Neural cell (in vitro differentiated cells): ENCODE data around the gene RNF213. TPM values are rescaled to one million over a fixed set of nuclear protein-coding genes. Genes with fewer than 3 reads are reported as not detected.

ENCODE experiments used
- H2AFZ ChIP-seq: fragments of 200-600, 300-800 bp; sonication (generic), shearing (Covaris generic); 2 replicates; pipeline ENCODE4 v1.6.0; 2014; ENCODE audit warnings: low read depth, mild to moderate bottlenecking, antibody characterized with exemption, low read length, moderate library complexity
- H3F3A ChIP-seq: fragments of 200-600 bp; shearing (Covaris generic); 2 replicates; pipeline ENCODE4 v1.6.1; 2016; ENCODE audit warnings: mild to moderate bottlenecking, moderate library complexity, mixed read lengths, antibody characterized with exemption, low read length; ENCODE audit not compliant: insufficient read depth, poor library complexity, severe bottlenecking
- H3K27ac ChIP-seq: fragments of 200-600, 300-800 bp; sonication (generic), shearing (Covaris generic); 2 replicates; pipeline ENCODE4 v1.5.1; 2014; ENCODE audit warnings: mild to moderate bottlenecking, low read length, moderate library complexity
- H3K27me3 ChIP-seq: fragments of 300-800, 200-600 bp; sonication (generic), shearing (Covaris generic); 2 replicates; pipeline ENCODE4 v1.6.0; 2014; ENCODE audit warnings: mild to moderate bottlenecking, low read depth, low read length, moderate library complexity; ENCODE audit not compliant: insufficient read depth
- H3K36me3 ChIP-seq: fragments of 300-800, 200-600 bp; sonication (generic), shearing (Covaris generic); 2 replicates; pipeline ENCODE4 v1.5.1; 2014; ENCODE audit warnings: mild to moderate bottlenecking, antibody characterized with exemption, low read length, moderate library complexity; ENCODE audit not compliant: insufficient read depth
- H3K4me2 ChIP-seq: fragments of 300-800, 200-600 bp; sonication (generic), shearing (Covaris generic); 2 replicates; pipeline ENCODE4 v1.6.0; 2014; ENCODE audit warnings: mild to moderate bottlenecking, low read length
- H3K4me3 ChIP-seq: fragments of 300-800, 200-600 bp; sonication (generic), shearing (Covaris generic); 2 replicates; pipeline ENCODE4 v1.5.1; 2014; ENCODE audit warnings: mild to moderate bottlenecking, low read length, moderate library complexity
- H3K79me2 ChIP-seq: fragments of 200-600 bp; shearing (Covaris generic); replicated peaks from 2 replicates; pipeline ENCODE4 v1.6.0; 2014; ENCODE audit warnings: mild to moderate bottlenecking, low read length, moderate library complexity; ENCODE audit not compliant: insufficient read depth
- H3K9ac ChIP-seq: fragments of 300-800, 200-600 bp; sonication (generic), shearing (Covaris generic); 2 replicates; pipeline ENCODE4 v1.6.1; 2016; ENCODE audit warnings: mild to moderate bottlenecking, low read length, mixed read lengths
- H3K9me2 ChIP-seq: fragments of 200-600 bp; shearing (Covaris generic); 2 replicates; pipeline ENCODE4 v1.6.1; 2016; ENCODE audit warnings: mild to moderate bottlenecking, low read length, mixed read lengths; ENCODE audit not compliant: insufficient read depth
- H3K9me3 ChIP-seq: fragments of 200-600, 300-800 bp; sonication (generic), shearing (Covaris generic); 2 replicates; pipeline ENCODE4 v1.6.1; 2016; ENCODE audit warnings: mild to moderate bottlenecking, mixed run types, low read length, moderate library complexity, mixed read lengths
- H4K20me1 ChIP-seq: fragments of 200-600 bp; shearing (Covaris generic); 2 replicates; pipeline ENCODE4 v1.6.1; 2016; ENCODE audit warnings: mild to moderate bottlenecking, mixed run types; ENCODE audit not compliant: insufficient read depth
- CTCF ChIP-seq: fragments of 450-650 bp; IDR thresholded peaks from 2 replicates; pipeline ENCODE4 v1.5.1; 2014; ENCODE audit warnings: antibody characterized with exemption, mild to moderate bottlenecking, moderate library complexity; ENCODE audit not compliant: poor library complexity, severe bottlenecking
- EP300 ChIP-seq: fragments of 450-650 bp; conservative IDR thresholded peaks from 2 replicates; pipeline ENCODE4 v1.6.1; 2014; ENCODE audit warnings: antibody characterized with exemption, mild to moderate bottlenecking, moderate library complexity; ENCODE audit not compliant: poor library complexity, severe bottlenecking
- EZH2 ChIP-seq: fragments of 200-600, 300-800 bp; shearing (Covaris generic), sonication (generic); IDR thresholded peaks from 2 replicates; pipeline ENCODE4 v1.6.1; 2014; ENCODE audit warnings: antibody characterized with exemption, low read length, borderline replicate concordance, mild to moderate bottlenecking; ENCODE audit not compliant: insufficient read depth, poor library complexity, severe bottlenecking
- MXI1 ChIP-seq: fragments of 450-650 bp; conservative IDR thresholded peaks from 2 replicates; pipeline ENCODE4 v1.6.1; 2014; ENCODE audit warnings: antibody characterized with exemption, mild to moderate bottlenecking; ENCODE audit not compliant: poor library complexity, severe bottlenecking
- POLR2AphosphoS5 ChIP-seq: IDR thresholded peaks from 2 replicates; pipeline ENCODE4 v1.6.1; 2012
- RAD21 ChIP-seq: fragments of 450-650 bp; conservative IDR thresholded peaks from 2 replicates; pipeline ENCODE4 v1.6.1; 2014; ENCODE audit warnings: antibody characterized with exemption, mild to moderate bottlenecking, moderate library complexity
- REST ChIP-seq: IDR thresholded peaks from 2 replicates; pipeline ENCODE4 v1.6.1; 2012; ENCODE audit warnings: borderline replicate concordance
- SMC3 ChIP-seq: fragments of 450-650 bp; conservative IDR thresholded peaks from 2 replicates; pipeline ENCODE4 v1.6.1; 2014; ENCODE audit warnings: antibody characterized with exemption, mild to moderate bottlenecking, moderate library complexity; ENCODE audit not compliant: poor library complexity
- TAF1 ChIP-seq: IDR thresholded peaks from 2 replicates; pipeline ENCODE4 v1.6.1; 2012; ENCODE audit warnings: low read depth
- polyA plus RNA-seq: library from polyadenylated mRNA; depleted of rRNA; stranded (reverse); fragments of >200 nt; gene quantifications from 2 replicates; pipeline ENCODE4 v1.2.3, GENCODE V29; 2014

RNF213 gene
- polyA plus RNA-seq, 1 donor from 2014 or later, result 1.5 TPM

DNA sequence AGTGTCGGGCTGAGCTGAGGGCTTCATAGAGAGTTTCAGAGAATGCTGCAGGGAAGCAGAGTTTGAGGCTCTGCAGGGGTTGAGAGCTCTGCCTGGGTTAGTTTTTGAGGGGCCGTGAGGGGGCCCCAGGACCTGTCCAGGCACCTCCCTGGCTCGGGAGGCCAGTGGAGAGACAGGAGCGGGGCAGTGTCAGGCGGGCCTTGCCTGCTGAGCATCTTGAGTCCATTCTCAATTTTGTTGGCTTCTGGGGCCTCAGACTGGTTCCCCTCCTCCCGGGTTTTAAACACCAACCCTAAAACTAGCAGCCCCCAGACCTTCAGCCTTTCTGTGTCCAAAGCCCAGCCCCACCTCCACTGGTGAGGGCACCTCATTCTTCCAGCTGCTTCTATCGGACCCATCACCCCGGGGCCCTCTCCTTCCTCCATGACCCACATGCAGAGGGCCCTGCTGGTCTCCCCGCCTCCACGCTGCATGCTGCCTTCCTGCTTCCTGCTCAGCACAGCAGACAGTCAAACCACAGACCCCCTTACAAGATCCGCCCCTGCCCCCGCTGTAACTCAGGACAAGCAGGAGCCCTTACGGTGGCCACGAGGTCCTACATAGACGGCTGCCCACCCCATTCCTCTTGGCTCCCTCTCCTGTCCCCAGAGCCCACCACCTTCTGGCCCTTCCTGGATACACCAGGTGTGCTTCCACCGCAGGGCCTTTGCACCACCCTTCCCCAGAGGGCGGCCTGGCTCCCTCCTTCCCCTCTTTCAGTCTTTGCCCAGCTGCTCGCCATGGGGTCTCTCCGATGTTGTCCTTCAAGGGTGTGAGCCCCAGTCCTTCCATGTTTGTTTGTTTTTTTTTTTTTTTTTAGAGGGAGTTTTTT is 3.8 kb downstream of the RNF213 start:
- Histone ChIP-seq H2AFZ (no peak overlapping the region), H3K9me2 (no peaks in the 10 kb centered on the region), H3K9me3 (no peaks in the 10 kb centered on the region), H3K27me3 (no peaks in the 10 kb centered on the region), H3K27ac (no peak overlapping the region), H3K79me2 (no peaks in the 10 kb centered on the region), H3K4me2 (no peak overlapping the region), H4K20me1 (no peaks in the 10 kb centered on the region), H3K4me3 (no peak overlapping the region), H3F3A (no peaks in the 10 kb centered on the region), H3K9ac (no peak overlapping the region), H3K36me3 (no peaks in the 10 kb centered on the region)
- TF ChIP-seq EZH2, result no peak
- no peak for TF ChIP-seq MXI1

- Histone ChIP-seq H3K4me2 (no peak overlapping the region), H3F3A (no peaks in the 10 kb centered on the region), H3K9me2 (no peaks in the 10 kb centered on the region), H4K20me1 (no peaks in the 10 kb centered on the region), H3K9me3 (no peaks in the 10 kb centered on the region), H3K36me3 (no peaks in the 10 kb centered on the region), H3K79me2 (no peaks in the 10 kb centered on the region), H3K27me3 (no peaks in the 10 kb centered on the region), H2AFZ (no peak overlapping the region), H3K27ac (no peak overlapping the region), H3K4me3 (no peak overlapping the region), H3K9ac (no peak overlapping the region)
- TF ChIP-seq MXI1 (no peak), TAF1 (no peak), EZH2 (no peak), RAD21 (no peak), REST (no peak), SMC3 (no peak), POLR2AphosphoS5 (no peak), EP300 (no peak), CTCF (no peak)
These were observed 4.8 kb downstream of the RNF213 start for GRCh38 chr17:80265205-80266068.
